ENCODE measurements around the gene UCMA.
"Not testable (repeated sequence)": the region's sequence is repeated elsewhere in the genome, so short reads cannot be mapped to it uniquely, and the experiment has no call there.

UCMA gene

DNA sequence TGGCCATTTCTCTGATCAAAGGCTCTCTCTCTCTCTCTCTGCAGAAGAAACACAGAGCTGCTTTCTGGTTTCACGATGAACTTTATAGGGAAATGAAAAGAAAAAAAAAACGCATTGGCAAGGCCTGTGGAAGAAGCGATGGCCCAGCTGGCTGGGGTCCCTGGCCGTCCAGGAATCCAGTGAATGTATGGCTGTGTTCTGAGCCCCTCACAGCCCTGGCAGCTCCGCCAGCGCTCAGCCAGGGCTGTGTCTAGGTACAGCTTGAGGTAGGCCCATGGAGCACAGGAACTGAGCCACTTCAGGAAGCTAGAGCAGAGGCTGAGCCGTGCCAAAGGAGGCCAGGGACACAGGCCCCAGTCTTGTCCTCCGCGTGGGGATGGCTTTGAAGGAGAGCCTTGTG, 13.1 kb upstream of the UCMA start:
- DNase-seq (ENCODE audit: low read depth), result no peak
- TF ChIP-seq, protein P1, sequence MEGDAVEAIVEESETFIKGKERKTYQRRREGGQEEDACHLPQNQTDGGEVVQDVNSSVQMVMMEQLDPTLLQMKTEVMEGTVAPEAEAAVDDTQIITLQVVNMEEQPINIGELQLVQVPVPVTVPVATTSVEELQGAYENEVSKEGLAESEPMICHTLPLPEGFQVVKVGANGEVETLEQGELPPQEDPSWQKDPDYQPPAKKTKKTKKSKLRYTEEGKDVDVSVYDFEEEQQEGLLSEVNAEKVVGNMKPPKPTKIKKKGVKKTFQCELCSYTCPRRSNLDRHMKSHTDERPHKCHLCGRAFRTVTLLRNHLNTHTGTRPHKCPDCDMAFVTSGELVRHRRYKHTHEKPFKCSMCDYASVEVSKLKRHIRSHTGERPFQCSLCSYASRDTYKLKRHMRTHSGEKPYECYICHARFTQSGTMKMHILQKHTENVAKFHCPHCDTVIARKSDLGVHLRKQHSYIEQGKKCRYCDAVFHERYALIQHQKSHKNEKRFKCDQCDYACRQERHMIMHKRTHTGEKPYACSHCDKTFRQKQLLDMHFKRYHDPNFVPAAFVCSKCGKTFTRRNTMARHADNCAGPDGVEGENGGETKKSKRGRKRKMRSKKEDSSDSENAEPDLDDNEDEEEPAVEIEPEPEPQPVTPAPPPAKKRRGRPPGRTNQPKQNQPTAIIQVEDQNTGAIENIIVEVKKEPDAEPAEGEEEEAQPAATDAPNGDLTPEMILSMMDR (conservative IDR thresholded peaks at IDR 0.05; ENCODE audit: low read length), result no peak
- no peak overlapping the region for H3K4me3 ChIP-seq (ENCODE audit: low read length)

DNA sequence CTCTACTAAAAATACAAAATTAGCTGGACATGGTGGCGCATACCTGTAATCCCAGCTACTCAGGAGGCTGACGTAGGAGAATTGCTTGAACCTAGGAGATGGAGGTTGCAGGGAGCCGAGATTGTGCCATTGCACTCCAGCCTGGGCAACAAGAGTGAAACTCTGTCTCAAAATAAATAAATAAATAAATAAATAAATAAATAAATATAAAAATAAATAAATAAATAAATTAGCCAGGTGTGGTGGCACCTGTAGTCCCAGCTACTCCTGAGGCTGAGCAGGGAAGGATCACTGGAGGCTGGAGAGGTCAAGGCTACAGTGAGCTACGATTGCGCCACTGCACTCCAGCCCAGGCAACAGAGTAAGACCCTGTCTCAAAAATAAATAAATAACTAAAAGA, 8.1 kb upstream of the UCMA start:
- not testable (repeated sequence) for DNase-seq (ENCODE audit: low read depth); H3K4me3 ChIP-seq (ENCODE audit: low read length)

DNA sequence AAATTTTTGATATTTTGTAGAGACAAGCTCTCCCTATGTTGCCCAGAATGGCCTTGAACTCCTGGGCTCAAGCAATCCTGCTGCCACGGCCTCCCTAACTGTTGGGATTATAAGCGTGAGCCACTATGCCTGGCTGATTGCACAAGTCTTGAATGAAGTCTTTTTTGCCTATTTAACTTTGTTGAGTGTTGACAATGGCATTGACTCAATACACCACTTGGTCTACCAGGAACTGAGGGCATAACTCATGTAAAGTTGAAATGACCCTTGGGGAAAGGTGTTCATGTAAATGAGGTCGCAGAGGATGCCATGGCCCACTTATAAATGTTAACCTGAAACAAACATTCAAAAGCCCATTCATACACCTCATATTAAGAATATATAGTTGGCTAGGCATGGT, 7.4 kb upstream of the UCMA start:
- H3K4me3 ChIP-seq (ENCODE audit: low read length), result no peak overlapping the region
- DNase-seq (ENCODE audit: low read depth), result no peak
- TF ChIP-seq, protein P1 (conservative IDR thresholded peaks at IDR 0.05; ENCODE audit: low read length), result no peak

DNA sequence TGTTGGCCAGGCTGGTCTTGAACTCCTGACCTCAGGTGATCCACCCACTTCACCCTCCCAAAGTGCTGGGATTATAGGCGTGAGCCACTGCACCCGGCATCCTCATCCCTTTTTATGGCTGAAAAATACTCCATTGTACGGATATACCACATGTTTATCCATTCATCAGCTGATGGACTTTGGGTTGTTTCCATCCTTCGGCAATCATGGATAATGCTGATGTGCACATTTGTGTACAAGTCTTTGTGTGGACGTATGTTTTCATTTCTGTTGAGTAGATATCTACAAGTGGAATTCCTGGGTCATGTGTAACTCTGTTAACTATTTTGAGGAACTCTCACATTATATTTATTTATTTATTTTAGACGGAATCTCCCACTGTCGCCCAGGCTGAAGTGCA, 5.7 kb upstream of the UCMA start:
- H3K4me3 ChIP-seq (ENCODE audit: low read length), result no peak overlapping the region
- TF ChIP-seq, protein P1 (conservative IDR thresholded peaks at IDR 0.05; ENCODE audit: low read length), result no peak
- DNase-seq (ENCODE audit: low read depth), result no peak

DNA sequence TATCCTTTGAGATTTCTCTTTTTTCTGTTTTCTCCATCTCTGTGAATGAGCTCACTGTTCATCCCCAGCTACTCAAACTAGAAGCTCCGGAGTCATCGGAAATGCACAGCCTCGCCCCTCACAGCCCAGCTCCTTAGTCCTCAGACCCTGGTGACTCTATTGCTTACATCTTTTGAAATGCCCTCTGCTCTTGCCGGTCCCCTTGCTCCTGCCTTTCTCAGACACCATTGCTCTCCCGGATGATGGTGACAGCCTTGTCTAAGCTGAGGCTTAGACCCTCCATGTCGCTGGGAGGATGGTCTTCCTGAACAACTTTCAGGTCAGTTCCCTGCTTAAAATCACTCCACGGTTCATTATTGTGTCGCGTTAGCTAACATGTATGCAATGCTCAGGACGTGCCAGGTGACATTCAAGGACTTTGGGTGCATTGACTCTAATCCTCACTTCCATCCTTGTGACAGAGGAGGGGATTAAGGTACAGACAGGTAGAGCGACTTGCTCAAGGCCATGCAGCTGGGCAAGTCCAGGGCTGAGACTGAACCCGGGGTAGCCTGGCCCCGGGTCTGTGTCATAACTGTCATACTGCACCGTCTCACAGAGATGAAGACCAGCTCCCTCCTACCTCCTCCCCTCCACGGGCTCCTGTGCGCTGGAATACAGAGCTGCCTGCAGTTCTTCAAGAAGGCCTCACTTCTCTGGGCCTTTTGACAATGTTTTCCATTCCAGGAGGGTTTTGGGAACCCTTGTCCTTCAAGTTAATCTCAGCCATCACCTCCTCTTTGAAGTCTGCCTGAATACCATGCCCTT, 4.3 kb upstream of the UCMA start:
- no peak for DNase-seq (ENCODE audit: low read depth)
- no peak overlapping the region for H3K4me3 ChIP-seq (ENCODE audit: low read length)
- TF ChIP-seq, protein P1 (conservative IDR thresholded peaks at IDR 0.05; ENCODE audit: low read length), result no peak

DNA sequence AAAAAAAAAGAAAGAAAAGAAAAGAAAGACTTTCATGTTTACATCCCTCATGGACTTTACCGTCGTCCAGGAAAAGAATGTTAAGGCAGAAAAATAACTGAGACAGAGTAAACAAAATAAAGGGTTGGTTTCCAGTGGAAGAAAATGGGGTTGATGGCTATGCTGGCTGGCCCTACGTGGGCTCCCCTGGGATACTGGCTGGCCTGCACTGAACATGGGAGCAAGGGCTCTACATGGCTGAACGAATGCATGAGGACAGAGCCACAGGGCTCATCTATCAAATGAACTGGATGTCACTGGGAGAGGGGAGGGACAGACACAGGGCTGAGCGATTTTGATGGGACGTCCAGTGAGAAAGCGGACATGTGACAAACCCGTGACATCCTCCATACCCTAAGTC, 2.5 kb upstream of the UCMA start:
- DNase-seq (ENCODE audit: low read depth), result no peak
- TF ChIP-seq, protein P1 (conservative IDR thresholded peaks at IDR 0.05; ENCODE audit: low read length), result no peak
- no peak overlapping the region for H3K4me3 ChIP-seq (ENCODE audit: low read length)

DNA sequence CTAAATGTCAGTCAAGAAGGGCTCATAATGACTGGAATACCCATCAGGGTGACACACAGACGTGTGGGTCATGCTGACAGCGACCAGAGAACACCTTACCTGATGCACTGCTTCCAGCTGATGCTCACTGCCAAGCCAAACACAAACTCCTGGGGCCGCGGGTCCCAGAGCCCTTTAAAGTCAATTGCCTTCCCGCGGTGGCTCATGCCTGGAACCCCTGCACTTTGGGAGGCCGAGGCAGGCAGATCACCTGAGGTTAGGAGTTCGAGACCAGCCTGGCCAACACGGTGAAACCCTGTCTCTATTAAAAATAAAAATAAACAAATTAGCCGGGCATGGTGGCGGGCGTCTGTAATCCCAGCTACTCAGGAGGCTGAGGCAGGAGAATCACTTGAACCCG, 562 bp upstream of the UCMA start:
- DNase-seq (ENCODE audit: low read depth); H3K4me3 ChIP-seq (ENCODE audit: low read length): not testable (repeated sequence)

DNA sequence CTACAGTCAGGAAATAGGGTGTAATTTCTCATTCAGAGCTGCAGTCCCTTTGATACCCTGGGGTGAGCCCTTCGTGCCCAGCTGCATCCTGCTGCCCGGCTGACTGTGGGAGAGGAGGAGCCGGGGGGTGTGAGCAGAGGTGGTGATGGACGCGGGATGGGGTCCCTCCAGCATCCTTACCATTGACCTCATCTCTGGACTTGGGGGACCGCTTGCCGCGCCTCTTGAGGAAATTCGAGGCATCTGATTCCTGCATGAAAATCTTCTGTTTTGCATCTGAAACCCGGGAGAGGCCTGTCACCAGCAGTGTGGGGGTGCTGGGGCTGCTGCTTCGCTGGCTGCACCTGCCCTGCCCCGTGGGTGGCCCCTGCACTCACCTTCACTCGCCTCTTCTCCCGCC, 816 bp downstream of the UCMA start:
- no peak overlapping the region for H3K4me3 ChIP-seq (ENCODE audit: low read length)
- TF ChIP-seq, protein P1 (conservative IDR thresholded peaks at IDR 0.05; ENCODE audit: low read length), result no peak
- no peak for DNase-seq (ENCODE audit: low read depth)
